ENCODE measurements around the gene CD300C. TPM values are rescaled to one million over a fixed set of nuclear protein-coding genes. Genes with fewer than 3 reads are reported as not detected.

CD300C gene
- total RNA-seq, 1 donor from 2014 or later: 0.27 TPM

GRCh38 chr17:74550602-74551001 is 4.7 kb upstream of the CD300C start:
- H3K27me3 Mint-ChIP-seq (ENCODE audit: low read depth, unreplicated experiment): peaks cover 44% of the 10 kb centered on the region
- no peaks in the 10 kb centered on the region for H3K36me3 ChIP-seq (ENCODE audit: insufficient read depth, low read length)

DNA sequence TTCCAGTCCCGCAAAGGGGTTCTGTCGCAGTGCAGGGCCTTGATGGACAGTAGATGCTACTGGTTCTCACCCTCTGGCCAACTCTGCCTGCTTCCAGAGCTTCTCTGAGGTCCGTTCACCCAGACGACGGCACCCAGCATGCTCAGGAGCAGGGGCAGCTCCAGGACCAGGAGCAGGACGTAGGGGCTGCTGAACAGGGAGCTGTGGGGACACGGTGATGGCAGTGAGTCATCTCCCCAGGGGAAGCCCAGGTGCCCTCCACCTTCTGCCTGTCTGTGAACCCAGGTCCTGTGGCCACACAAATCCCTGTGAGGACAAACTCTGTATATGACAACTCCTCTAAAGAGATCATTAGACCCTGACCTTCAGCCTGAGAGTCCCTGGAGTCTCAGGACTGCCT is 3.4 kb upstream of the CD300C start:
- Histone ChIP-seq H2AFZ (ENCODE audit: low read depth, low read length) (no peak overlapping the region), H3K4me1 (ENCODE audit: insufficient read depth, low read length) (no peaks in the 10 kb centered on the region), H3K79me2 (ENCODE audit: insufficient read depth, low read length) (no peaks in the 10 kb centered on the region), H3K4me3 (ENCODE audit: insufficient read depth, low read depth, low read length) (no peak overlapping the region), H3K9me3 (ENCODE audit: insufficient read depth, low read depth, low read length) (no peaks in the 10 kb centered on the region), H3K27me3 (ENCODE audit: insufficient read depth, low read length) (no peaks in the 10 kb centered on the region), H4K20me1 (ENCODE audit: insufficient read depth, low read length) (no peaks in the 10 kb centered on the region), H3K9ac (ENCODE audit: low read length) (no peak overlapping the region), H3K36me3 (ENCODE audit: insufficient read depth, low read length) (no peaks in the 10 kb centered on the region), H3K4me2 (ENCODE audit: low read length) (no peak overlapping the region), H3K27ac (ENCODE audit: low read depth, low read length) (no peak overlapping the region)
- TF ChIP-seq, protein P1, sequence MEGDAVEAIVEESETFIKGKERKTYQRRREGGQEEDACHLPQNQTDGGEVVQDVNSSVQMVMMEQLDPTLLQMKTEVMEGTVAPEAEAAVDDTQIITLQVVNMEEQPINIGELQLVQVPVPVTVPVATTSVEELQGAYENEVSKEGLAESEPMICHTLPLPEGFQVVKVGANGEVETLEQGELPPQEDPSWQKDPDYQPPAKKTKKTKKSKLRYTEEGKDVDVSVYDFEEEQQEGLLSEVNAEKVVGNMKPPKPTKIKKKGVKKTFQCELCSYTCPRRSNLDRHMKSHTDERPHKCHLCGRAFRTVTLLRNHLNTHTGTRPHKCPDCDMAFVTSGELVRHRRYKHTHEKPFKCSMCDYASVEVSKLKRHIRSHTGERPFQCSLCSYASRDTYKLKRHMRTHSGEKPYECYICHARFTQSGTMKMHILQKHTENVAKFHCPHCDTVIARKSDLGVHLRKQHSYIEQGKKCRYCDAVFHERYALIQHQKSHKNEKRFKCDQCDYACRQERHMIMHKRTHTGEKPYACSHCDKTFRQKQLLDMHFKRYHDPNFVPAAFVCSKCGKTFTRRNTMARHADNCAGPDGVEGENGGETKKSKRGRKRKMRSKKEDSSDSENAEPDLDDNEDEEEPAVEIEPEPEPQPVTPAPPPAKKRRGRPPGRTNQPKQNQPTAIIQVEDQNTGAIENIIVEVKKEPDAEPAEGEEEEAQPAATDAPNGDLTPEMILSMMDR (IDR thresholded peaks at IDR 0.05; ENCODE audit: insufficient read depth, low read depth, low read length): no peak
- no peak for TF ChIP-seq EZH2 (IDR thresholded peaks at IDR 0.05; ENCODE audit: insufficient read depth, low read length)
- FAIRE-seq (no peak), DNase-seq (ENCODE audit: low read depth) (no peak)
- H3K27ac Mint-ChIP-seq (ENCODE audit: unreplicated experiment): no peak overlapping the region
- peaks cover 35% of the 10 kb centered on the region for H3K27me3 Mint-ChIP-seq (ENCODE audit: low read depth, unreplicated experiment)
- H3K36me3 Mint-ChIP-seq (ENCODE audit: low read depth, unreplicated experiment): no peaks in the 10 kb centered on the region
- peaks cover 9% of the 10 kb centered on the region for H3K4me1 Mint-ChIP-seq (ENCODE audit: low read depth, unreplicated experiment)
- no peak overlapping the region for H3K4me3 Mint-ChIP-seq (ENCODE audit: unreplicated experiment)
- H3K9me3 Mint-ChIP-seq (ENCODE audit: unreplicated experiment): peaks cover 3% of the 10 kb centered on the region

More at GRCh38 chr17:74550602-74551001, 4.7 kb upstream of the CD300C start:
- Histone ChIP-seq H3K79me2 (ENCODE audit: insufficient read depth, low read length) (no peaks in the 10 kb centered on the region), H3K9me3 (ENCODE audit: insufficient read depth, low read depth, low read length) (no peaks in the 10 kb centered on the region), H3K9ac (ENCODE audit: low read length) (no peak overlapping the region), H3K4me3 (ENCODE audit: insufficient read depth, low read depth, low read length) (no peak overlapping the region), H3K4me2 (ENCODE audit: low read length) (no peak overlapping the region), H3K27me3 (ENCODE audit: insufficient read depth, low read length) (no peaks in the 10 kb centered on the region), H3K27ac (ENCODE audit: low read depth, low read length) (no peak overlapping the region), H3K4me1 (ENCODE audit: insufficient read depth, low read length) (no peaks in the 10 kb centered on the region), H4K20me1 (ENCODE audit: insufficient read depth, low read length) (no peaks in the 10 kb centered on the region), H2AFZ (ENCODE audit: low read depth, low read length) (no peak overlapping the region)
- H3K36me3 Mint-ChIP-seq (ENCODE audit: low read depth, unreplicated experiment): peaks cover 1% of the 10 kb centered on the region
- H3K4me1 Mint-ChIP-seq (ENCODE audit: low read depth, unreplicated experiment): peaks cover 9% of the 10 kb centered on the region
- no peak for DNase-seq (ENCODE audit: low read depth)
- no peak overlapping the region for H3K4me3 Mint-ChIP-seq (ENCODE audit: unreplicated experiment)
- no peak for TF ChIP-seq EZH2 (IDR thresholded peaks at IDR 0.05; ENCODE audit: insufficient read depth, low read length)
- TF ChIP-seq, protein P1 (IDR thresholded peaks at IDR 0.05; ENCODE audit: insufficient read depth, low read depth, low read length): no peak
- H3K9me3 Mint-ChIP-seq (ENCODE audit: unreplicated experiment): peaks cover 3% of the 10 kb centered on the region
- H3K27ac Mint-ChIP-seq (ENCODE audit: unreplicated experiment): no peak overlapping the region
- FAIRE-seq: no peak

DNA sequence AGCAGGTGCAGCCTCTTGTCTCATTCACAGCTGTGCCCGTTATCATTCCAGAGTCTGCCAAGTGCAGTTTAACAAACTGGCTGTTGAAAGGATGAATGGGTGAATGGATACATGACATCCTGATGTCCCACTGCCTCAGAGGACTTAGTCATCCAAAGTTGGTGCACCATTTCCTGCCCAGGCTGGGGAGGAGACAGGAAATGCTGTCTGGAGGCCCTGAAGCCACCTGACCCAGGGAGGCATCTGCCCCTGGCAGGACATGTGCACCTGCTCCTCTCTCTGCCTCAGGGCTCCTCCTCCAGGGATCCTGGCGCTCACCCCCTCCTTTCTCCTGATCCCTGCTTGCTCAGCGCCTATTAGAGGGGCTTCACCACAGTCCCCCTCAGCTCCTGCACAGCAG is 1.8 kb upstream of the CD300C start:
- Mint-ChIP-seq H3K36me3 (ENCODE audit: low read depth, unreplicated experiment) (no peaks in the 10 kb centered on the region), H3K4me3 (ENCODE audit: unreplicated experiment) (no peak overlapping the region), H3K27me3 (ENCODE audit: low read depth, unreplicated experiment) (peaks cover 30% of the 10 kb centered on the region), H3K27ac (ENCODE audit: unreplicated experiment) (no peak overlapping the region), H3K4me1 (ENCODE audit: low read depth, unreplicated experiment) (peaks cover 9% of the 10 kb centered on the region), H3K9me3 (ENCODE audit: unreplicated experiment) (peaks cover 3% of the 10 kb centered on the region)
- Histone ChIP-seq H4K20me1 (ENCODE audit: insufficient read depth, low read length) (no peaks in the 10 kb centered on the region), H3K79me2 (ENCODE audit: insufficient read depth, low read length) (no peaks in the 10 kb centered on the region), H3K4me3 (ENCODE audit: insufficient read depth, low read depth, low read length) (no peak overlapping the region), H3K27me3 (ENCODE audit: insufficient read depth, low read length) (no peaks in the 10 kb centered on the region), H3K36me3 (ENCODE audit: insufficient read depth, low read length) (no peaks in the 10 kb centered on the region), H2AFZ (ENCODE audit: low read depth, low read length) (no peak overlapping the region), H3K4me1 (ENCODE audit: insufficient read depth, low read length) (no peaks in the 10 kb centered on the region), H3K4me2 (ENCODE audit: low read length) (no peak overlapping the region), H3K9ac (ENCODE audit: low read length) (no peak overlapping the region), H3K27ac (ENCODE audit: low read depth, low read length) (no peak overlapping the region), H3K9me3 (ENCODE audit: insufficient read depth, low read depth, low read length) (no peaks in the 10 kb centered on the region)
- DNase-seq (ENCODE audit: low read depth) (no peak), FAIRE-seq (no peak)
- TF ChIP-seq EZH2 (IDR thresholded peaks at IDR 0.05; ENCODE audit: insufficient read depth, low read length): no peak
- TF ChIP-seq, protein P1 (IDR thresholded peaks at IDR 0.05; ENCODE audit: insufficient read depth, low read depth, low read length): no peak

Measured in astrocyte (in vitro differentiated cells and primary cell).